Coronary artery (tissue), 2 donors: Measurements from ENCODE around the gene FGGY.

ENCODE experiments used
- DNase-seq: peaks from one replicate; pipeline ENCODE4 v3.0.0-alpha.2; 2017; ENCODE audit warnings: low spot score
- H3K27ac ChIP-seq, 2 donors: fragments of 200-600 bp; sonication (generic); one replicate each; pipeline ENCODE4 v1.5.1; 2016 to 2019
- H3K4me3 ChIP-seq: fragments of 200-600 bp; sonication (generic); 2 replicates; pipeline ENCODE4 v1.5.1; 2016; ENCODE audit warnings: mild to moderate bottlenecking, moderate library complexity
- TF ChIP-seq, protein P1 (sequence below): fragments of 200-600 bp; sonication (generic); IDR thresholded peaks from one replicate; pipeline ENCODE4 v1.5.1; 2019; ENCODE audit warnings: antibody characterized with exemption

Gene FGGY

DNA sequence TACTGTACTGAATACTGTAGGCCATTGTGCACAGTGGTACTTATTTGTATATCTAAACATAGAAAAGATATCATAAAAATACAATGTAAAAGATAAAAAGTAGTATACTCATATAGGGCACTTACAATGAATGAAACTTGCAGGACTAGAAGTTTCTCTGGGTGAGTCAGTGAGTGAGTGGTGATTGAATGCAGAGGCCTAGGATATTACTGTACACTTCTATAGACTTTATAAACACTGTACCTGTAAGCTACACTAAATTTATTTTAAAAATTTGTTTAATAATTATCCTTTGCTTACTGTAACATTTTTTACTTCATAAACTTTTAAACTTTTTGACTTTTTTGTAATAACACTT, 82.5 kb downstream of the FGGY start:
- H3K27ac ChIP-seq, result no peak overlapping the region
- DNase-seq, result no peak
- H3K4me3 ChIP-seq, result no peak overlapping the region
- TF ChIP-seq, protein P1, sequence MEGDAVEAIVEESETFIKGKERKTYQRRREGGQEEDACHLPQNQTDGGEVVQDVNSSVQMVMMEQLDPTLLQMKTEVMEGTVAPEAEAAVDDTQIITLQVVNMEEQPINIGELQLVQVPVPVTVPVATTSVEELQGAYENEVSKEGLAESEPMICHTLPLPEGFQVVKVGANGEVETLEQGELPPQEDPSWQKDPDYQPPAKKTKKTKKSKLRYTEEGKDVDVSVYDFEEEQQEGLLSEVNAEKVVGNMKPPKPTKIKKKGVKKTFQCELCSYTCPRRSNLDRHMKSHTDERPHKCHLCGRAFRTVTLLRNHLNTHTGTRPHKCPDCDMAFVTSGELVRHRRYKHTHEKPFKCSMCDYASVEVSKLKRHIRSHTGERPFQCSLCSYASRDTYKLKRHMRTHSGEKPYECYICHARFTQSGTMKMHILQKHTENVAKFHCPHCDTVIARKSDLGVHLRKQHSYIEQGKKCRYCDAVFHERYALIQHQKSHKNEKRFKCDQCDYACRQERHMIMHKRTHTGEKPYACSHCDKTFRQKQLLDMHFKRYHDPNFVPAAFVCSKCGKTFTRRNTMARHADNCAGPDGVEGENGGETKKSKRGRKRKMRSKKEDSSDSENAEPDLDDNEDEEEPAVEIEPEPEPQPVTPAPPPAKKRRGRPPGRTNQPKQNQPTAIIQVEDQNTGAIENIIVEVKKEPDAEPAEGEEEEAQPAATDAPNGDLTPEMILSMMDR, result no peak

DNA sequence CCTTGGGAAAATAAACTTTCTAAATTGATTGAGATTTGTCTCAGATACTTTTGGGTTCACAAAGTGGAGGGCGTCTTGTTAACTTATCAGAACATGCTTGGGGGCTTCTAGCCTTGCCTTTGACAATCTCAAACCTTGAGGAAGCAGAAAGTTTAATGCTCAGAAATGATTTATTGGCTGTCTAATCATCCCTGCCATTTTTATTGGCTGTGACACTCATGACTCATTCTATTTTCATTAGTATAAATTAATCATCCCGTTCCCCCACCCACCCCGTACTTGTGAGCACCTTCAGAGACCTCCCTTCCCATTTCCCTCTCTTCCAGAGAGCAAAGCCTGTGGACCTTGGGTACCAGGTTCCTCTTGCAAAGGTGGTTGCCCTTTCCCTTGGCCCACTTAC, 87.1 kb downstream of the FGGY start:
- DNase-seq, result no peak
- H3K4me3 ChIP-seq, result no peak overlapping the region
- TF ChIP-seq, protein P1, result no peak
- no peak overlapping the region for H3K27ac ChIP-seq

DNA sequence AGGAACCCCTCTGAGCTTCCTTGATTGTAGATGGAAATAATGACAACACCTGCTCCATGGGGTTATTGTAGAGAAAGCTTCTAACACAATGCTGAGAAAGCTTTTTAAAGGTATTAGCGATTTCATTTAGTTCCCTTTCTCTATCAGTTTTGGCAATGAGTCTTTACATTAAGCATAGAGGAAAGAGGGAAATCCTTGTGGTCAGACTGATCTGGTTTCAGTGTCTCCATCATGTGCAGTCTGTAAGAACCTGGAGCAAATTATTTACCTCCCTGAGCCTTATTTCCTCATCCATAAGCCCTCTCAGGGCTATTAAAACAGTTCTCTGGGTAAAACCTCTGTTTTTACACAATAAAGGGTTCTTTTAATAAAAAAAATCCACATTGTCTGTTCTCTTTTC, 87.5 kb downstream of the FGGY start:
- TF ChIP-seq, protein P1, result no peak
- Histone ChIP-seq H3K27ac (no peak overlapping the region), H3K4me3 (no peak overlapping the region)
- DNase-seq, result no peak

DNA sequence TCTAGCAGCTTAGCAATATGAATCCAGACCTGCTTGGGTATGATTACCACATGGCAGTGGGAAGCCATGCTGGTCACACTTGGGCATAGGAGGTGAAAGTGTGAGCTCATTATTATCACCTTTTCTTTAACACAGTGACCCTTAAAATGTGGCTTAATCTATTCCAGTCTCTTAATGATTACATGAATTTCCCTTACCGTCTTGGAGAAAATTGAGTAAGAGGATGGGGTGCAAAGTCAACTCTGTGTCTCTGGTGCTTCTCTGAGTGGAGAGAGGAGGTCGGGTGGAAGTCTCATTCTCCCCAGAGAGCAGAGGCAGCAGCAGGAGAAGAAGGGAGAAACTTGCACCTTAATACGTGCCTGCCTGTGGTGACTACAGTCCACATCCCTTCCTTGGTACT, 91.3 kb downstream of the FGGY start:
- no peak for DNase-seq
- H3K27ac ChIP-seq, result no peak overlapping the region
- no peak overlapping the region for H3K4me3 ChIP-seq
- TF ChIP-seq, protein P1, result no peak

DNA sequence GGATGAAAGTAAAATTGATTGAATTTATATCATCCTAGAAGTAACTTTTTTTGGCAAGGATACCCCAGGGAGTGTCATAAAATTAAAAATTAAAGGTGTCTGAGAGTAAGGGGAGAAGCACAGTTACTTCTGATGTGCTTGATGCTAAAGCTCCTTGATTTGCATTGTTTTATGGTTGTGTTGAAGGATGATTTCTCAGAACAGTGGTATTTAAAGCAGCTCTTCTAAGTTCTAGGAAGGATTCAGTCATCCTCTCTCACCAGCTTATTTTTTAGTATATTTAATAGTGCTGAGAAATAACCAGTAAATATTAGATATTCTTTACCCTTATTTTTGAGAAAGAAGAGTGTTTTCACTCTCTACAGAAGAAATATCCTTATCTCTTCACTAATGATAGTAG, 93.0 kb downstream of the FGGY start:
- TF ChIP-seq, protein P1, result no peak
- DNase-seq, result no peak
- no peak overlapping the region for H3K27ac ChIP-seq
- no peak overlapping the region for H3K4me3 ChIP-seq

DNA sequence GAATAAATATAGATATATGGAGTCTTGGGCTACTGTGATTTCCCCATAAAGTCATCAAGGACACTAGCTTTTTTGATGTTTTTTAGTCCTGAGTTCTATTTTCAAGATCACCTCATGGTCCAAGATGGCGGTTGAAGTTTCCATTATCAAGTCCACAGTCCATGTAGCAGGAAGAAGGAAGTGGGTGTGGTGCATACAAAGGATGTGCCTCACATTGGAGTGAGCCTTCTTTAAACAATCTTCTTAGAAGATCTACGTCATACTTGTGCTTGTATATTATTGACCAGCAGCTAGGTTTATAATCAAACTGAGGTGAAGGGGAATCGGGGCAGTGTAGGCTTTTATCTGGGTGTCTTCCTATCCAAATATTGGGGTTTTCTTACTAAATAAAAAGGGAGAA, 93.4 kb downstream of the FGGY start:
- no peak for DNase-seq
- TF ChIP-seq, protein P1, result no peak
- Histone ChIP-seq H3K4me3 (no peak overlapping the region), H3K27ac (no peak overlapping the region)

DNA sequence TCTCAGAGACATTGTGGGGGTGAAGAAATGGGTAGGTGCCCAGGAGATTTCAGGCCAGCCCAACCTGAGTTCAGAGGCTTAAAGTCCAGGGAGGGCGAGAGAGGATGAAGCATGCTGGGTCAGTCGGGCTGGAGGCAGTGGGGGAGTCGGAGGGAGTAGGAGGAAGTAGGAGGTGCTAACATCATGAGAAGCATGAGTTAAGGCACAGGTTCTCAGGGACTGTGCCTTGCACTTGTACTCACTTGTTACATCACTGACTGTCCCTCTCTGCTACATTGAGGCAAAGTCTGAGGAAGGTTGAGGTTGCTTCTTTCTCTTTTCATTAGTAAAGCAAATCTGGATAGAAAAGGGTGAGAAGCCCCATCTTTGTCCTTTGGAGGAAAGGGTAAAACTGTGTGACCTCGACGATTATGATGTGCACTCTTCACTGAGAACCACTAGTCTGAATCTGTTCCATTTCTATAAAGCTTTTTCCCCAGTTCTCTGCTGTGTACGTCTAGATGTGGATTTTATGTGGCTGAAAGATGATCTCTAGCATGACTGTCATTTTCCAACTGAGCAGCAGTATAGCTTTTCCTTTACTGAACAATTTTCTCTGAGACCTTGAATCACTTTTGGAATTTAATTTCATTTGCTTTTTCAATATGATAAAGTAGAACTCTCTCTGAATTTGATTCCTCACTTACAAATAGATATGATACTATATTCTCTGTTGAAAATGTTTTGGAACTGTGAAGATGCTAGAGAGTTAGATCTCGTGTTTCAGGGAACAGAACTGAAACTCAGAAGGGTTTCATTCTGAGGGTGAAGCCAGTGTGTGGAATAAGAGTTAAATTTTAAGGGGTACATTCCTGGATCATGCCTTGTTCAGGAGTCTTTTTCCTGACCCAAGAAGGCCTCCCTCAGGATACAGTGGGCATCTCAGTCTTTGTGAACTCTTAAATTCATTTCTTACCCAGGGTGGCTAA, 94.6 kb downstream of the FGGY start:
- TF ChIP-seq, protein P1, result no peak
- DNase-seq, result no peak
- H3K4me3 ChIP-seq, result no peak overlapping the region
- H3K27ac ChIP-seq, result peak overlapping the region; percentile 58 to 89
